GM10266 (cell line): Measurements from ENCODE around the gene SH2B3.

Experiments
- DNase-seq: peaks from one replicate; pipeline ENCODE4 v3.0.0; 2012; ENCODE audit errors: extremely low spot score
- CTCF ChIP-seq: IDR thresholded peaks from 2 replicates; pipeline ENCODE4 v1.5.1; 2012; ENCODE audit warnings: mild to moderate bottlenecking, low read depth; ENCODE audit not compliant: control insufficient read depth, insufficient read depth; ENCODE audit errors: missing control alignments

The SH2B3 gene

GRCh38 chr12:111451649-111452129 is 46.0 kb downstream of the SH2B3 start:
- peak; percentile 47 for DNase-seq
- peak; percentile 75 for TF ChIP-seq CTCF

DNA sequence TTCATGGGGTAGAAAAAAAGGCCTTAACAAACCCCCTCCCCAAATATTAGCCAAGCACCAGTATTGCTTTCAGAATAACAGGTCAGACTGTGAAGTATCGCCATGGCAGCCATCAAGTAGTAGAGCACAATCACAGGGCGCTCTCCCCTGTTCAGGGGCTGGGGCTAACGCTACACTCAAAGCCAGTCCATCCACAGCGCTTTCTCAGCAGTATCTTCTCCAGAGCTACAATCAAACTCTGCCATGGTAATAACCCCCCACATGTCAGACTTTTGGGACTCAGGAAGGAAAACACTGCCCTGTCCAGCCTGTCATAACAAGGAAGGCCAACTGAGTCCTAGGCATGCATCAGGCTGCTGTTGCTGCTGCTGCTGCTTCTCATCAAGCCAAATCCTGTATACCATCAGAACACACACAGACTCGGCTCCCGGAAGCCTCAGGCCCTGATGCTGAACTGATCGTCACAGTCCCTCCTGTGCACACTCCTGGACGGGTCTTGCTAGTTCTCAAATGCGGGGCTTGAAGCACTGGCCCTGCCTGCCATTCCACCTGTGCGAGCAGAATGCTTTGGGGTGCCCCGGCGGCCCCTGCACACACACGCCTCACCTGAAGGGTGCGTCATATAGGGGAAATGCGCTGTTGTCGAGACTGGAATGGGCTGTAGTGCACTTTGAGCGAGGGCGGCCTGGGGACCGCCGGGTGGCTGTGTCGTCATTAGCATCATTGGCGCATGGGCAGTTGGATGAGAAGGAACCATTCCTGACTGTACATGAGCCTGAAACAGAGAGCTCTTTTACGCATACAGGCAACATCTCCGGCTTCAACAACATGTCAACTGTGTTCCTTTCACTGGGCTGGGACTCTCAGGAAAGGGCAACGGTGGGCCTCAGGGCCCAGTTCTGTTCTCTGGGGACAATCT is 47.6 kb downstream of the SH2B3 start:
- DNase-seq = no peak
- TF ChIP-seq CTCF = no peak

- no peak for DNase-seq
- no peak for TF ChIP-seq CTCF
Measured at GRCh38 chr12:111454311-111454710, 48.6 kb downstream of the SH2B3 start.

DNA sequence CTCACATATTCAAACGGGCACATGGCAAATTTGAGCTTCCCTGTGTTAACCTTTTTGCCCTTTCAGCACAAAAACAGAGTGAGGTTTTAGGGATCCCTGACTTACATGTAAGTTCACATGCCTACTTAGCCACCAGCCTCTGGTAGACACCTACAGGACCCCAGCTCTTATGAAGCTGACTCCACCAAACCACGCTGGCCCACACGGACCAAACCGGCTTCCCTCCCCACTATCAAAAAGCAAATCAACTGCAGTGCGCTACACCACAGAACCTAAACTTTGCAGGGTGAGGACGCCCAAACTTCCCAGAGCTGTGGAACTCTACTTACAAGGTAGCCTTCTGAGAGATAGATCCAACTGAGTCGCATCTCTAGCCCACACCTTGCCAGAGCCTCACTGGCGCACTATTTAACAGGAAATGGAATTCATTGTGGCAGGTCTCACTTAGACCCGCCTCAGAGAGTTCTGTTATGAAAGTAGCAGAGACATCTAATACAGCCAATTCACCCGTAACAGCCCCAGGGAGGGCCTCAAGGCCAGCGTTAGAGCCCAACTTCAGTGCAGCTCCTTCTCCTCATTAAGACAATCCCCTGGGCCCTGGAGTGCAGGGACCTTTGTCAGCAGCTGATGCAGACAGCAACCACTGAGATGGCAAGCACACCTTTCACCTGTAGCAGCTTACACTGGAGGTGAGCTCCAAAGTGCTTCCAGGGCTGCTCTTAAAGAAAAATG is 49.2 kb downstream of the SH2B3 start:
- TF ChIP-seq CTCF = no peak
- DNase-seq = no peak

GRCh38 chr12:111455448-111456320 is 50.0 kb downstream of the SH2B3 start:
- DNase-seq = no peak
- TF ChIP-seq CTCF = no peak

GRCh38 chr12:111457071-111457470 is 51.3 kb downstream of the SH2B3 start:
- no peak for TF ChIP-seq CTCF
- no peak for DNase-seq
